Measurements from ENCODE around the gene CDCA4.

CDCA4 gene

GRCh38 chr14:104980611-104981531, 40.0 kb downstream of the CDCA4 start:
- H3K4me3 ChIP-seq (ENCODE audit: low read depth, low read length) = no peak overlapping the region
- peak; percentile 7 for DNase-seq

GRCh38 chr14:104979758-104980610, 40.9 kb downstream of the CDCA4 start:
- H3K4me3 ChIP-seq (ENCODE audit: low read depth, low read length) = no peak overlapping the region
- no peaks in the 10 kb centered on the region for H3K27me3 ChIP-seq
- no peaks in the 10 kb centered on the region for H3K36me3 ChIP-seq
- peak; percentile 60 for DNase-seq
- TF ChIP-seq, protein P1, sequence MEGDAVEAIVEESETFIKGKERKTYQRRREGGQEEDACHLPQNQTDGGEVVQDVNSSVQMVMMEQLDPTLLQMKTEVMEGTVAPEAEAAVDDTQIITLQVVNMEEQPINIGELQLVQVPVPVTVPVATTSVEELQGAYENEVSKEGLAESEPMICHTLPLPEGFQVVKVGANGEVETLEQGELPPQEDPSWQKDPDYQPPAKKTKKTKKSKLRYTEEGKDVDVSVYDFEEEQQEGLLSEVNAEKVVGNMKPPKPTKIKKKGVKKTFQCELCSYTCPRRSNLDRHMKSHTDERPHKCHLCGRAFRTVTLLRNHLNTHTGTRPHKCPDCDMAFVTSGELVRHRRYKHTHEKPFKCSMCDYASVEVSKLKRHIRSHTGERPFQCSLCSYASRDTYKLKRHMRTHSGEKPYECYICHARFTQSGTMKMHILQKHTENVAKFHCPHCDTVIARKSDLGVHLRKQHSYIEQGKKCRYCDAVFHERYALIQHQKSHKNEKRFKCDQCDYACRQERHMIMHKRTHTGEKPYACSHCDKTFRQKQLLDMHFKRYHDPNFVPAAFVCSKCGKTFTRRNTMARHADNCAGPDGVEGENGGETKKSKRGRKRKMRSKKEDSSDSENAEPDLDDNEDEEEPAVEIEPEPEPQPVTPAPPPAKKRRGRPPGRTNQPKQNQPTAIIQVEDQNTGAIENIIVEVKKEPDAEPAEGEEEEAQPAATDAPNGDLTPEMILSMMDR (IDR thresholded peaks at IDR 0.05; ENCODE audit: low read depth, low read length) = no peak
- peaks cover 19% of the 10 kb centered on the region for H3K4me1 ChIP-seq
- no peaks in the 10 kb centered on the region for H3K9me3 ChIP-seq

More at GRCh38 chr14:104980611-104981531, 40.0 kb downstream of the CDCA4 start:
- Histone ChIP-seq H3K27me3 (no peaks in the 10 kb centered on the region), H3K9me3 (no peaks in the 10 kb centered on the region), H3K4me1 (peaks cover 19% of the 10 kb centered on the region), H3K36me3 (no peaks in the 10 kb centered on the region)
- TF ChIP-seq, protein P1 (IDR thresholded peaks at IDR 0.05; ENCODE audit: low read depth, low read length) = no peak

DNA sequence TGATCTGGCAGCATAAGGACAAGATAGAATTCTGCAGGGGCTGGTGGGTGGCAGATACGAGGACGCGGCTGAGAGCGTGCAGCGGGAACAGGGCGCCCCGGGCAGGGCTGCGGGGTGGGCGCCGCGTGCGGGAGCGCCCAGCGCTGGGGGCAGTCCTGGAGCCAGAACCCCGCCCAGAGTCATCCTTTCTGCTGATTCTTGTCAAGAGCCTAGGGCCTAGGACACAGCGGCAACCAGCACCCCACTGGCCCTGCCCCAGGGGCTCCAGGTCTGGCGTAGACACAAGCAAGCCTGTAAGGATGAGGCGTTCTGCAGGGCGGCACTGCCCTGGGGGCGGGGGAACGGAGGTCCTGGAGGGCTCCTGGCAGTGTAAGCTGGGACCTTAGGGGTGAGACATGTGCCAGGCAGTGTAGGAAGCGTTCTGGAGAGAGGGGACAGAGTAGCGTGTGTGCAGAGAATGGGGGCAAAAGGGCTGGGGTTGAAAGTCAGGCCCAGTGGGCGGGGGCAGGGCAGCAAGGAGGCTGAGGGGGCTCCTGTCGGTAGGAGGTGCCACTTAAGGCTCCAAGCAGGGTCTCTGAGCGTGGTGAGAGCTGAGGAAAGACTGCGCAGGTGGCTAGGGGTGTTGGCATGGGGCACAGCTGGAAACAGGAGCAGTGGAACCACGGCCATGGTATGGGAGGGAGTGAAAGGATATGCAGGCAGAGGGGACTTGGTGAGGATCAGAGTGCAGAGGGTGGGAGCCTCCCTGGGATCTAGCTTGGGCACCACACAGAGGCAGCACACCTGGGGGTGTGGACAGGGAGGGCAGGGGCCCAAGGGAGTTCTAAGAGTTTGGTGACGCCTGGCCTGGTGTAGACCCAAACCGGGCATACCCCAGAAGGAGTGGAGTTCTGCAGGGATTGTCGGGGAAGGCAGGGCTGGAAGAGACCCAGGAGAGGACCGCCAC, 41.9 kb downstream of the CDCA4 start:
- Histone ChIP-seq H3K9me3 (no peaks in the 10 kb centered on the region), H3K4me1 (peaks cover 19% of the 10 kb centered on the region), H3K4me3 (ENCODE audit: low read depth, low read length) (peak overlapping the region; percentile 52), H3K27me3 (no peaks in the 10 kb centered on the region), H3K36me3 (no peaks in the 10 kb centered on the region)
- TF ChIP-seq, protein P1 (IDR thresholded peaks at IDR 0.05; ENCODE audit: low read depth, low read length) = no peak
- DNase-seq = peak; percentile 69

- TF ChIP-seq, protein P1 (IDR thresholded peaks at IDR 0.05; ENCODE audit: low read depth, low read length) = no peak
Measured at GRCh38 chr14:104977681-104978653, 42.9 kb downstream of the CDCA4 start, which contains the start of gene AHNAK2. Gene AHNAK2 (minus strand): TSS chr14:104978374. CDS start chr14:104978237, 137 bp downstream.

More at GRCh38 chr14:104977681-104978653, 42.9 kb downstream of the CDCA4 start, which contains the start of gene AHNAK2:
- Histone ChIP-seq H3K4me3 (ENCODE audit: low read depth, low read length) (peak within 1 kb of the TSS; percentile 52), H3K9me3 (no peaks in the 10 kb centered on the region), H3K4me1 (peaks cover 19% of the 10 kb centered on the region), H3K36me3 (no peaks in the 10 kb centered on the region), H3K27me3 (no peaks in the 10 kb centered on the region)
- peak; percentile 96 for DNase-seq

All from BE2C (cell line).